NCI-H2081 treated with DMSO at 0.1 percent for 48 hours (cell line): ENCODE results near the gene KIF5C.

Experiments
- DNase-seq: peaks from one replicate; lab custom pipeline; 2025; lab: John Stamatoyannopoulos, UW

Gene KIF5C

DNA sequence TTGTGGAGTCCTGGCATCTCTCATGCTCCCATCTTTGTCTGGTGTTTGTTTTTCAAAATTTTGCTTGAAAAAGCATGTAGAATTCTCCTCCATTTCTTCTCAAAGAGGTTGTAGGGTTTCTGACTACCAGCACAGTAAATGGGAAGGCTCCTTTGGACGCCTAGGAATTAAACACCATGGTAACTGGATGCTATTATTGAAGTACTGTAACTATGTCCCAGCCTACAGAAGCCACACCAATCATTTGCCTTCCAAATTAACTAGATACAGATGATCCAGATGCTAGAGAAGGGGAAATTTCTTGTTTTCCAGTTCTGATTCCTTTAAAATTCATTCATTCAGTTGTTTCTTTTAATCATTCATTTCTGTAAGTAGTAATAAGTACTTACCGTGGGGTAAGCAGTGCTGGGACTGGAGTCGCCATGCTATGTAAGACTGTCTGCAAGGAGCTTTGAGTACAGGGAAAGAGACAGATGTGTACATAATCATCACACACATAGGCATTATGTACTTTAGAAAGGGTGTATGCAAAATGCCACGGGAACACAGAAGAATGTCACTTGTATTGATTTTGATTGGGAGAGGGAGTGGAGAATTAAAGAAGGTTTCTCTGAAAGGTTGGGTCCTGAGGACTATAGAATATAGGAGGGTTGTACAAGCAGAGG is 49.6 kb downstream of the KIF5C start:
- DNase-seq, result no peak

DNA sequence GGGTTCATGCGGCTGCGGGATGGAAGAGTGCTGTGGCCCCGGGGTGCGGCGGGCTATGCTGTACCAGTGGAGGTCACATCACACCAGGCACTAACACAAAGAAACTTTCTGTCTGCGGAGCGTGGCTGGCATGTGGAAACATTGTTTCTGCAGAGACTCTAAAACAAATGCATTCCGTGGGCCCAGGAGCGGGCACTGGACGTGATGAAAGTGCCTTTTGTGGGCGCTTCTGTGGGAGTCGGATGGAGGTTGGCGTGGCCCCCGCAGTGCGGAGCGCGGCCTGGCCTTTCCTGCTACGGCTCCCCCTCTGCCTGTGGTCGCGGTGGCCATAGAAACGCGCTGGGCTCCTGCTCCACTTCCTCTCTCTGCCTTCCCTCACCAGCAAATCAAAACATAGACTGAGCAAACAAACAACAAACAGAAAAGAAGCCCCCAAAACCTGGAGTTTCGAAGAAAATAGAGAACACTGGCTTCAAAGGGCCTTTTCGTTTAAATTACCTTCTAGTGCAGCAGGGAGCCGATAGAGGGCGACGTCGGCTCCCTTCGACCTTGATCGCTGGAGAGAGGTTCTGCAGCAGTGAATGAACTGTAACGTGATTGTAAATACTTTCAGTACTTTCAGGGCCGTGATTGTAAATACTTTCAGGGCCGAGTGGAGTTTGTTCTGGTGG is 51.4 kb downstream of the KIF5C start:
- no peak for DNase-seq

DNA sequence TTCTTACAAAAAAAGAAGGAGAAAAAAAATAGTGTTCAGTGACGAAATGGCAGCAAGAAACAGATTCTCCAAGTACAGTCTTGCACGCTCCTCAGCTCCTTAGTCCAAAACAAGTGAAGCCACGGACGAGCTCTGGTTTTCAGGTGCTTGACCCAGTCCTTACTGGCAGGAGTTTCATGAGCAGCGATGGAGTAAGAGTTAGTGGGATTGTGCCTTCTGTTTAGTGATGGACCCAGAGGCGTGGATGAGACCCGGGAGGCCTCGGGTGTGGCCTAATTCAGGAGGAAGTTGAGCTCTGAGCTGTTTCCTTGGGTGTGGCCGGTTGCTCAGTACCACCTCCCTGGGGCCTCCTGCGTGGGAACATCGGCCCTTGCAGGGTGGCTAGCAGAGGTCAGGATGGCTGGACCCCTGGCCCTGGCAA is 52.0 kb downstream of the KIF5C start:
- no peak for DNase-seq

DNA sequence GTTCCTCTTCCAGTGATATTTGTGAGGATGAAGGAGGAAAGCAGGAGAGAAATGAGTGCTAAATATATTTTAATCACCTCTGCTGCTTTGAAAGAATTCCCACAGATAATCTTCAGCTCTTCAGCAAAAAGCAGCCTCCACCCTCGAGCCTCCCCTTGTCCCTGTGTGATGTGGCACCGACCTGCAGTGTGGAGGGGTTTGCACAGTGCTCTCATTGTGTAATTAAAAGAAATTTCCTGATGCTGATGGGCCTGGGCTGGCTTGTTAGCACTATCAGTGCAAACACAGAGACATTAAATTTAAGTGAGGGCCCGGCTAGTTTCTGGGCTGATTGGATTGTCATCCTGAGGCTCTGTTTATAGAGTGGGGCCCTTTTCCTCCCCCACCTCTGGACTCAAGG is 53.4 kb downstream of the KIF5C start:
- no peak for DNase-seq

DNA sequence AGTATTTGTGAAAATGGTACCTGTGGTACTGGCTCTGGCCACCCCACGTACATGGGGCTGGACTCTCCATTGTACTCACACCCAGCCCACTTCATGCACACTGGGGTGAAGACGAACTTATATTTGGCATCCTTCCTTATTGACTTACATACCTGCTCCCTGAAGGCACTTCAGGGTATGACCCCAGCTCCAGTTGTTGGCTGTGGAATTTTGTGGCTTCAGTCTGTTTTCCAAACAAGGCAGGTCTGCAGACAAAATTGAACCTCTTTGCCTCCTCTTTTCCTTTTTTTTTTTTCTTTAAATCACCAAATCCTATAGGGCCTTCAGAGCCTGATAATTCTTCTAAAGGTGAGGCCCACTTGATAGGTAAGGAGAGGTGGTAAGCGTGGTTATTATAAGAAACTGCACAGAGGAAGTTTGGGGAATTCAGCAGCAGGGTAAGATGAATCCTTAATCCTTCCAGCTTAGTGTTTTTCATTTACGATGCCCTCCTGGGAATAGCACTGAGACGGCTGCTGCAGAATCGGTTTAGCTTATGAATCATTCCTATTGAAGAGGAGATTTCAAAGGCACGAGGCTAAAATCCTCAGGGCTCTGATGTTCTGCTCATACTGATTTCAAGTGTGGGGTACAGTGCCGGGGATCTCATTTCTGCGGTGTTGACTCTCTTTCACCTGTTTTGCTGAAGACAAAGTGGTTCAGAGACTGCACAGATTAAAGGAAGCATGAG is 55.2 kb downstream of the KIF5C start:
- no peak for DNase-seq

DNA sequence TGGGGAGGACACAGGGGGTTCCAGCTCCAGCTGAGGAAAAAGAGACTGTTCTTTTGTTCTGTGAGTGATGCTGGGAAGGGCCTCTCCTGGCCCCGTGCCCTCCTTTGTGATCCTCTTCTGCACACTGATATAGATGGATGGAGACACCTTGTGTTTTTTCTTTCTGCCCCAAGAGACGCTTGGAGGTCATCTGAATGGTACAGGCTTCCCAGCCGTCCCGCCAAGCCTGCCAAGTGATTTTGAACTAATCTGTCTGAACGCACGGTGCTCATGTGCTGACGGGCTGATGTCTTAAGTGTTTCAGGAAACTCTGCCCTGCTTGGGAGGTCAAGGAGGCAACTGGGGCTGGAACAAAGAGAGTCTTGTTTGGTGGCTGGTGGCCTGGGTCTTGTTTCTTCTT is 57.5 kb downstream of the KIF5C start:
- no peak for DNase-seq

DNA sequence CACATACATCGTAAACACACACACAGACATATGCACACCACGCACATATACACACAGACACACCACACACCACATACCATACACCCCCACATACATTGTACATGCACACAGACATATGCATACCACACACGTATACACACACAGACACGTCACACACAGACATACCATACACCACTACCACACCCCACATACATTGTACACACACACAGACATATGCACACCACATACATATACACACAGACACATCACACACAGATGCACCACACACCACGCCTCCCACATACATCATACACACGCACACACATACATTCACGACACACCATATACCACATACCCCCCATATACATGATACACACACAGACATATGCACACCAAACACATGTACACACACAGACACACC is 58.4 kb downstream of the KIF5C start:
- no peak for DNase-seq

DNA sequence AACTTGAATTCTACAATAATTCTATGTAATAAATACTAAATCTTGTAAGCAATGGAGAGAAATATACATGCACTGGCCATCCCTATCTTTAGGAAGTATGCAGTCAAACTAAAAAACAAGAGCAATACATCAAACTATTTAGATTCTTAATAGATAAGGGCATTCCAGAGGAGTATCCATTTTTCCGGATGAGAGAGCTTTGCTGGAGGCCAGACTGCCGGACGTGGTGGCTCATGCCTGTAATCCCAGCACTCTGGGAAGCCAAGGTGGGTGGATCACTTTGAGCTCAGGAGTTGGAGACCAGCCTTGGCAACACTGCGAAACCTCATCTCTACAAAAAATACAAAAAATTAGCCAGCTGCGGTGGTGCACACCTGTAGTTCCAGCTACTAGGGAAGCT is 60.8 kb downstream of the KIF5C start:
- DNase-seq, result no peak

DNA sequence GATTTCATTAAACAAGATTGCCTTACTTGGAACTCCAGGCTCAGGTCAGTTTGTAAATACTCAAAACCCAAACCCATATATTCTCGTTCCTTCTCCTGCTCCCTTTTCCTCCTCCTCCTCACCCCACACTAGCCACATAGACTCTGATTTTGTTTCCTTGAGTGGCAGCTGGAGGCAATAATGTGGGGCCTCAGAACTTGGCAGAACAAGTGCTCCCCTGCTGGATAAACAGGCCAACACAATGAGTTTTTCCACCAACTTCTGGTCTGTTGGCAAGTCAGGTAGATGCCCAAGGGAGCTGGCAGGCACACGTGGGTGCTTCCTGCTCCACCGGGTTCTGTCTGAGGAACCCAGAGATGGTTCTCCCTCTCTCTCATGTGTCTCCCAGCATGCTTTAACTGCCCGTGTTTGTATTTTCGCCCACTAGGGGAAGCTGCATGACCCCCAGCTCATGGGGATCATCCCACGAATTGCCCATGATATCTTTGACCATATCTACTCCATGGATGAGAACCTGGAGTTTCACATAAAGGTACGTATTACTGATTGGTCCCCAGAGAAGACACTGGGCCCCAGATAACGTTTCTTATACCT is 61.9 kb downstream of the KIF5C start:
- DNase-seq, result no peak

DNA sequence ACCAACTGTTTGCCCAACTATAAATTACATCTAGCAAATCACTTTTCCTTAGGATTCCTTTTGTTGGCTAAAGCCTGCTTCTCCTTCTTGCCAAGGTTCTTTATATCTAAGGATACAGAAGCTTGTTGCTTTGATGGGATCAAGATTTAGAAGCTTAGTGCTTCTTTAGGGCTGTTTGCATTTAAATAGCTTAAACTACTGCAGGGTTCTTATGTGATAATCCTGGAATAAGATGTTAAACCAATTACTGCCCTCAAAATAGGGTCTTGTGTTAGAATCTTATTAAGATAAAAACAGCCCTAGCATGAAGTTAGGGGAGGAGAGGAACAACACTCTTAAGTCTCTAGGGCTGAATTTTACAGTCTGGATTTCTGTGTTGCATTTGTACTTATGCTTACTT is 64.2 kb downstream of the KIF5C start:
- no peak for DNase-seq

DNA sequence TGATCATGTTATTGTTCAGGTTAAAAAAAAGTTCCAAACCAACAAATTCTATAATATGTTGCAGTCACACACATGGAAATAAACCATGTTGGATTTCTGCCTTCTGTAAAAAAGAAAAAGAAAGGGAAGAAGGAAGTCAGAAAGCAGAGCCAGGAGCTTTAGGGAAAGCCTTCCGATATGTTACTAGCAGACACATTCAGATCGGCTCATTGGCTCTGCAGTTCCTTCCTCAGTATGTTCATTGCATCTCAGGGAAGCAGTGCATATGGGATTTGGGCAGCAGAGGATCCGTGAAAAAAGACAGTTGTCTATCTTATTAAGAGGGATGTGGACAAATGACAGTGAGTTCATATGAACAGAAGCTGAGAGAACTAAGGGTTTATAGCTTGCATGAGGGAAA is 68.1 kb downstream of the KIF5C start:
- DNase-seq, result no peak

DNA sequence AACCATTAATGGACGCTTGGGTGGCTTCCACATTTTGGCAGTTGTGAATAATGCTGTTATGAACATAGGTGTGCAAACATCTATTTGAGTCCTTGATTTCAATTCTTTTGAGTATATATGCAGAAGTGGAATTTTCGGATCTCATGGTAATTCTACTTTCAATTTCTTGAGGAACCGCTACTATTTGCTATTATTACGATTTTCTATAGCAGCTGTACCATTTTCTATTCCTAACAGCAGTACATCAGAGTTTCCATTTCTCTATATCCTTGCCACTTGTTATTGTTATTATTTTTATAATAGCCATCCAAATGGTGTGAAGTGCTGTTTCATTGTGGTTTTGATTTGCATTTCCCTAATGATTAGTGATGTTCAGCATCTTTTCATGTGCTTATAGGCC is 69.5 kb downstream of the KIF5C start:
- DNase-seq, result no peak

DNA sequence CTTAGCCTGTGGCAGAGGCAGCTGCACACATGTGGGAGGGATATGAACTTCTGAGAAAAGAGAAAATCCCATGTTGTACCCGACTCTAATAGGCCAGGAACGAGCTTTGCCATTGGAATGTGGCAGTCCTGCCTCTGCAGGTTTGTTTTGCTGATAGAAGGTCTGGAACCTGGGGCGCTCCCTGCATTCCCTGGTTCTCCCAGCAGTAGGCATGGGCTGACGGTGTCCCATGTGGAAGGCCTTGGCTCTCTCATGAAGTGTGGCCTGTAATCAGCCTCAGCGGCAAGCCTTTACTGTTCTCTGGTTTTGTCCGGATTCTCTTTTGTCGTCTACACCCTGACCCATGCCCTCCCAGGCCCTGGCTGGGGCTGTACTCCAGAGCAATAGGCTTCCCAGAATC is 72.3 kb downstream of the KIF5C start:
- no peak for DNase-seq

DNA sequence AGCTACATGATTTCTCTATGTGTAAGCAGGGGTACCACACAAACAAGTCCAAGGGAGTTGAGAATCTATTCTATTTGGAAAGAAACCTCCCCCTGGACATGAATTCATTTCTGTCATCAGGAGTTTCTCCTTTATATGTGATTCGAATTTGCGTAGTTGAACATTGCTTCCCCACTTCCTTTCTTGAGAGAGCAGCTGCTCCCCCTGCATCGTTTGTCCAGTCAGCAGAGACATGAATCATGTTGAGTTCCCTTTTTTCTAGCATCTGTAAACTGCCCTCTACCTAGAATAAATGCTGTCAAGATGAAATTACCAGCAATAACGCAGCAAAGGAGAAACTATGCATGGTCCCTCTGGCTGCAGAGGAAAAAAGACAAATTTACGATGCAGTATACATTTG is 73.8 kb downstream of the KIF5C start:
- DNase-seq, result no peak

DNA sequence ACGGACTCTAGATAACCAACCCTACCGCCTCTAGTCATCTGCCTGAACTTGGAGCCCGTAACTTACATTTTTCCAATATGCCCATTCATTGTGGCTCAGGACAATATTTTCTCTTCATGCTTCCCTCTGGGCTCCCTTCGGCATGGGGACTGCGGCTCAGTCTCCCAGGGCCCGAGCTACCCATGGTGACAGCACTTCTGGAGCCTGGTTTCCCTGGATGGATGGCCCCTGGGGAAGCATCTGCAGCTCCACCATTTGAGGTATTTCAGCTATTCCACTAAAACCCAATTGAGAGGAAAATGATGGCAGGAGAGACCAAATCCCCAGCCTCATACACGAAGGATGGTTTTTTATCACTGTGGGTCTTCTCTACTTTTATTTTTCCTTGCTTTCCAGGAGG is 74.3 kb downstream of the KIF5C start:
- DNase-seq, result no peak

DNA sequence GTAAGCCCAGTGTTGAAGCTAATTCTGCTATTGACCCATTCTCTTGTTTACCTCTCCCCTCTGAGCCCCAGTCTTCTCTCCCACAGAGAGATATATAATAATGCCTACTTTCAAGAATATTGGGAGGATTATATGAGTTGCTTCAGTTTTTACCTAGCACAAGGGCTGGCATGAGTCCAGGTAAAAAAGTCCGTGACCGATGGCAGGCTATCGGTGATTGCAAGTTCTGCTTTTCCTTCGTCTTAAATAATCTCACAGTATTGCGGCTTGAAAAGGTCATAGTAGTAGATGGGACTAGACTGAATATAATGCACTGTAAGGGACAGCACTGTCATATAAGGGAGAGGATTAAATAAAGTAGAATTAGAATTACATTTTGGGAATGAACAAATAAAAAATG is 77.6 kb downstream of the KIF5C start:
- no peak for DNase-seq

DNA sequence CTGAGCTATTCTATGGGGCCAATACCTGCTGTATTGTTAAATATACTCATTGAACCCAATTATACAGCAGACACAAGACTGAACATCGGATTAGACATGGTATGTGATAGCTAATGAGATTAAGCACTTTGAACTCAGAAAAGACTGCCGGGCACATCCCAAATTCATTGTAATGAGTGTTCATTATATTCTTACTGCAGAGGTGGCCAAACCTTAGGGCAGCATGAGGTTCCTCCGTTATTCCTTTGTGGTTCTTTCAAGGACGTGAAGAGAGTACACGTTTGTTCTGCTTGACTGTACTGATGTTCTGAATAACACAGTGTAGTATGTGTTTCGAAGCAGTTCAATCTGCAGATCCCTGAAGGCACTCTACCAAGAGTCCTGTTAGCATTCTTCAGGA is 78.4 kb downstream of the KIF5C start:
- no peak for DNase-seq

DNA sequence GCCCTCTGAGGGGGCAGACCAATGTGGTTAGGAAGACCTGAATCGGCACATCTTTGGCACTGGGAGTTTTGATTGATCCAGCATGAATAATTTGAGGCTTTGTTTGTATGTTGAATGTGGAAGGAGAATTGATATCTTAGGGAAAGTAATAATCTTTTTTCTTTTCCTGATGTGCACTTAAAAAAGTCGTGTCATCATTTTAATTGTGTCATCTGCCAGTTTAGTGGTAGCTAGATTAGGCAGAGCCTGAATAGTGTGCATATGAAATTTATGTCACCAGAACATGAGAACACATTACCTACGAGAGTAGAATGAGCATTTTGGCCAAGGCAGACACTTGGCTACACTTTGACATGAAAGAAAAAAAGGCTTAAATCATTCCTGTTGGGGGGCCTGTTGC is 79.5 kb downstream of the KIF5C start:
- no peak for DNase-seq

DNA sequence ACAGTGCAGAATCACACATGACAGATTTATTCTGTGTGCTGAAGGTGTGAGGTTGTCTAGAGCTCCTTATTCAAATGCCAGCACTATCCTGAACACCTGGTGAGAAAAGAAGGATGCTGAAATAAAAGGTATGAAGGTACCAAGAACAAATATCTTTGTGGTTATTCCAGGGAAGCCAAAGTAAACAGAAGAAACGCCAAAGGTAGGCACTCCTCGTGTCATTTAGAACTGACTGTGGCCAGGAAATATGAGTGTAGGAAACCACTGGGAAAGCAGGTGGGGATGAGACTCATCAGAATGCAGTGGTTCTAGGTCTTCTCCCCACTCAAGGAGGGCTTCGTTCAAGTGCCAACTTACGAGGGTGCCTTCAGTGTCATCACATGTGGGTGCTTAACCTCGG is 80.8 kb downstream of the KIF5C start:
- no peak for DNase-seq

DNA sequence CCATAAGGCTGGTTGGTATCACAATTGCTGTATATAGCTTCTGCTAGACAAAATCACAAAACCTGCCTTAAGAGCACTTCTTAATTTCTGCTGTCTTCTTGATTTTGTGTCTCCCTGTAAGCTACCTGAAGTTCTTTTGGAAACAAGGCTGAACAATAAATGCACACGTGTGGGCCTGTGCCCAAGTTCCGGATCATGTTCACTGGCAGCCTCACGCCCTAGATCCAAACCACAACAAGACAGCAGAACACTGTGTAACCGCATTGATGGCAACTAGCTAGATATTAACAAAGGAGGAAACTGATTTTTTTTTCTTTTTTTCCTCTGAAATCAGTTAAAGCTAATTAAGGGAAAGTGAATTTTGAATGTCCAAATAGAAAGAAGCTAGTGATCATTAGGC is 82.0 kb downstream of the KIF5C start:
- DNase-seq, result no peak

DNA sequence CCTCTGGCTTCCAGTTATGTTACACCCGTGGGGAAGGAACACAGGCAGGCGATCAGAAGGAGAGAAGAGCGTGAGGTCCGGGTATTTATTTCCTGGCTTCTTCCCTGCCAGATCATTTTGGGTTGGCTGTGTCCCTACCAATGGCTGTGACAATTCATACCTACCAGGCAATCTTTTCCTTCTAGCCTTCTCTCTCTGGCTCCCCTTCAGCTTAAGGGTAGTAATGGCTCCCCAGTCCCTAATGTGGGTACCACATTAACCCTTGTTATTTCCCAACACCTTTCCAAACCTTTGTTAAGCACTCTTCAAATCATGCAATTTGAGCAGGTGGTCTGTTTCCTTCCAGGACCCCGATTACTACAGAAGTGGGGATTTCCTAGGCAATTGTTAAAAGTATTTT is 84.7 kb downstream of the KIF5C start:
- no peak for DNase-seq

DNA sequence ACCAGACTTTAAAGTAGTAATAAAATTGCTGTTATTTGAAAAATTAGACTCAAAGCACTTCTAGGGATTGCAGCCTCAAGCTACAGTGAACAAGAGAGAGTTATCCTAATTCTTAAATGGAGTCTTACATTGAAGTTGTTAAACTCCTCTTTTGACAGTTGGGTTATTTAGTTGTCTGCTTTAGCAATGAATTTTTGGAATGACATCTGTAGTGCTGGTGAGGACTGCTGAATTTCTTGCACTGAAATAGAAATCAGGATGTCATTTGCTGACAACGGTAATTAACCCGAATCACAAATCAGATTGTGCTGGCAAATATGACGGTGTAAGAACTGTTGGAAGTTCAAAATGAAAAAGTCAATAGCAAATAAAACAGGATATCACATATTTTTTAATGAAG is 85.5 kb downstream of the KIF5C start:
- DNase-seq, result no peak

DNA sequence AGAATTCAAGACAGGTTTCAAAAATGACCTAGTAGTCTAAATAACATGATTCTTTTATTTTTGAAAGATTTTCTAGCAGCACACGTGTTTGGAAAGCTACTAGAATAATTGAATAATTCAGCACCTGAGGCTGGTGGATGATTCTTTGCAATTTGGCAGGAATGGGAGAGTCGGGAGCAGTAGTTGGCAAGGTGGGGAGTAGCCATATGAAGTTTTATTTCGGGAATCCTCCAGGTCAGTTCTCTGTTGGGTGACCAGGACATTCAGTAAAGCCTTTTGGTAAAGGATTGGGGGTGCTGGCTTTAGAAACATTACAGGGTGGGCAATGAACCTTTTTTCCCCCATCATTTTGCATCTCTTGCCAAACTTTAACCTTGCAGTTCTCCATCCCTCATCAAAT is 88.4 kb downstream of the KIF5C start:
- no peak for DNase-seq
